NB4 (cell line): ENCODE results near the gene PCDHA10.

Experiments
- DNase-seq: peaks from one replicate; pipeline ENCODE4 v3.0.0; 2010; ENCODE audit warnings: low read depth
- H3K4me3 ChIP-seq: one replicate; pipeline ENCODE4 v1.5.1; 2011; ENCODE audit warnings: mild to moderate bottlenecking, low read depth, low read length, moderate library complexity
- MYC ChIP-seq: IDR thresholded peaks from 2 replicates; pipeline ENCODE4 v1.6.1; 2011; ENCODE audit warnings: low read depth, low read length
- POLR2A ChIP-seq: IDR thresholded peaks from 2 replicates; pipeline ENCODE4 v1.6.1; 2011; ENCODE audit warnings: mild to moderate bottlenecking; ENCODE audit not compliant: insufficient read length; ENCODE audit errors: extremely low read depth
- TF ChIP-seq, protein P1 (sequence below): IDR thresholded peaks from 2 replicates; pipeline ENCODE4 v1.6.1; 2011; ENCODE audit warnings: low read depth, low read length
- TF ChIP-seq, protein P2 (sequence below): IDR thresholded peaks from one replicate; pipeline ENCODE4 v1.5.1; 2012; ENCODE audit warnings: low read depth, low read length

The PCDHA10 gene

DNA sequence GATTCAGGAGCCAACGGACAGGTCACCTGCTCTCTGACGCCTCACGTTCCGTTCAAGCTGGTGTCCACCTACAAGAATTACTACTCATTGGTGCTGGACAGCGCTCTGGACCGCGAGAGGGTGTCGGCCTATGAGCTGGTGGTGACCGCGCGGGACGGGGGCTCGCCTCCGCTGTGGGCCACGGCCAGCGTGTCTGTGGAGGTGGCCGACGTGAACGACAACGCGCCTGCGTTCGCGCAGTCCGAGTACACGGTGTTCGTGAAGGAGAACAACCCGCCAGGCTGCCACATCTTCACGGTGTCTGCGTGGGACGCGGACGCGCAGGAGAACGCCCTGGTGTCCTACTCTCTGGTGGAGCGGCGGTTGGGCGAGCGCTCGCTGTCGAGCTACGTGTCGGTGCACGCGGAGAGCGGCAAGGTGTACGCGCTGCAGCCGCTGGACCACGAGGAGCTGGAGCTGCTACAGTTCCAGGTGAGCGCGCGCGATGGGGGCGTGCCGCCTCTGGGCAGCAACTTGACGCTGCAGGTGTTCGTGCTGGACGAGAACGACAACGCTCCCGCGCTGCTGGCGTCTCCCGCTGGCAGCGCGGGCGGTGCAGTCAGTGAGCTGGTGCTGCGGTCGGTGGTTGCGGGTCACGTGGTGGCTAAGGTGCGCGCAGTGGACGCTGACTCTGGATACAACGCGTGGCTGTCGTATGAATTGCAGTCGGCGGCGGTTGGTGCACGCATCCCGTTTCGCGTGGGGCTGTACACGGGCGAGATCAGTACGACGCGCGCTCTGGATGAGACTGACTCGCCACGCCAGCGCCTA lies 1.7 kb downstream of the PCDHA10 start:
- H3K4me3 ChIP-seq, result no peak overlapping the region
- TF ChIP-seq, protein P1, sequence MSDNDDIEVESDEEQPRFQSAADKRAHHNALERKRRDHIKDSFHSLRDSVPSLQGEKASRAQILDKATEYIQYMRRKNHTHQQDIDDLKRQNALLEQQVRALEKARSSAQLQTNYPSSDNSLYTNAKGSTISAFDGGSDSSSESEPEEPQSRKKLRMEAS, result no peak
- TF ChIP-seq POLR2A (no peak), MYC (no peak)
- TF ChIP-seq, protein P2, sequence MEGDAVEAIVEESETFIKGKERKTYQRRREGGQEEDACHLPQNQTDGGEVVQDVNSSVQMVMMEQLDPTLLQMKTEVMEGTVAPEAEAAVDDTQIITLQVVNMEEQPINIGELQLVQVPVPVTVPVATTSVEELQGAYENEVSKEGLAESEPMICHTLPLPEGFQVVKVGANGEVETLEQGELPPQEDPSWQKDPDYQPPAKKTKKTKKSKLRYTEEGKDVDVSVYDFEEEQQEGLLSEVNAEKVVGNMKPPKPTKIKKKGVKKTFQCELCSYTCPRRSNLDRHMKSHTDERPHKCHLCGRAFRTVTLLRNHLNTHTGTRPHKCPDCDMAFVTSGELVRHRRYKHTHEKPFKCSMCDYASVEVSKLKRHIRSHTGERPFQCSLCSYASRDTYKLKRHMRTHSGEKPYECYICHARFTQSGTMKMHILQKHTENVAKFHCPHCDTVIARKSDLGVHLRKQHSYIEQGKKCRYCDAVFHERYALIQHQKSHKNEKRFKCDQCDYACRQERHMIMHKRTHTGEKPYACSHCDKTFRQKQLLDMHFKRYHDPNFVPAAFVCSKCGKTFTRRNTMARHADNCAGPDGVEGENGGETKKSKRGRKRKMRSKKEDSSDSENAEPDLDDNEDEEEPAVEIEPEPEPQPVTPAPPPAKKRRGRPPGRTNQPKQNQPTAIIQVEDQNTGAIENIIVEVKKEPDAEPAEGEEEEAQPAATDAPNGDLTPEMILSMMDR, result no peak
- no peak for DNase-seq

DNA sequence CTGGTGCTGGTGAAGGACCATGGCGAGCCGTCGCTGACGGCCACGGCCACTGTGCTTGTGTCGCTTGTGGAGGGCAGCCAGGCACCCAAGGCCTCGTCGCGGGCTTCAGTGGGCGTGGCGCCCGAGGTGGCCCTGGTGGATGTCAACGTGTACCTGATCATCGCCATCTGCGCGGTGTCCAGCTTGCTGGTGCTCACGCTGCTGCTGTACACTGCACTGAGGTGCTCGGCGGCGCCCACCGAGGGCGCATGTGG lies 2.2 kb downstream of the PCDHA10 start:
- TF ChIP-seq, protein P2, result no peak
- no peak for TF ChIP-seq POLR2A
- no peak for TF ChIP-seq MYC
- TF ChIP-seq, protein P1, result no peak
- no peak overlapping the region for H3K4me3 ChIP-seq
- no peak for DNase-seq

DNA sequence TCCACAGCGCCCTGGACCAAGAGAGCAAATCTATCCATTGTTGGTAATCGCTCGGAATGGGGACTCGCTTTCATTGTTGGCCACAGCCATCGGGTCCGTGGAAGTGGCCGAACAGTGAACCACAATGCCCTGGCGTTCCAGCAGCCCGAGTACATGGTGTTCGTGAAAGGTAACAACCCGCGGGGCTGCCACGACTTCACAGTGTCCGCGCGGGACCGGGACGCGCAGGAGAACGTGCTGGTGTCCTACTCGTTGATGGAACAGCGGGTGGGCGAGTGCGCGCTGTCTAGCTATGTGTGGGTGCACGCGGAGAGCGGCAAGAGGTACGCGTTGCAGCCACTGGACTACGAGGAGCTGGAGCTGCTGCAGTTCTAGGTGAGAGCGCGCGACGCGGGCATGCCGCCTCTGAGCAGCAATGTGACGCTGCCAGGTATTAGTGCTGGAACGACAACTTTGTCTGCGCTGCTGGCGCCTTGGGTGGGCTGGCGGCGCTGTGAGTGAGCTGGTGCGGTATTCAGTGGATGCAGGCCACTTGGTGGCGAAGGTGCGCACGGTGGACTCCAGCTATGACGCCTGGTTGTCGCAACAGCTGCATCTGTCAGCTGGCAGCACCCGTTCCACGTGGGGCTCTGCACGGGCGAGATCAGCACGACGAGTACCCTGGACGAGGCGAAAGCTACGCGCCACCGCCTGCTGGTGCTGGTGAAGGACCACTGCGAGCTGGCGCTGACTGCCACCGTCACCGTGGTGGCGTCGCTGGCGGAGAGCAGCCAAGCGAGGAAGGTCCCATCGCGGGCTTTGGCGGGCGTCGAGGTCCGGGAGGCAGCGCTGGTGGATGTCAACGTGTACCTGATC lies 7.0 kb downstream of the PCDHA10 start:
- TF ChIP-seq, protein P2, result no peak
- TF ChIP-seq POLR2A, result no peak
- no peak for TF ChIP-seq MYC
- TF ChIP-seq, protein P1, result no peak
- no peak for DNase-seq
- no peak overlapping the region for H3K4me3 ChIP-seq

DNA sequence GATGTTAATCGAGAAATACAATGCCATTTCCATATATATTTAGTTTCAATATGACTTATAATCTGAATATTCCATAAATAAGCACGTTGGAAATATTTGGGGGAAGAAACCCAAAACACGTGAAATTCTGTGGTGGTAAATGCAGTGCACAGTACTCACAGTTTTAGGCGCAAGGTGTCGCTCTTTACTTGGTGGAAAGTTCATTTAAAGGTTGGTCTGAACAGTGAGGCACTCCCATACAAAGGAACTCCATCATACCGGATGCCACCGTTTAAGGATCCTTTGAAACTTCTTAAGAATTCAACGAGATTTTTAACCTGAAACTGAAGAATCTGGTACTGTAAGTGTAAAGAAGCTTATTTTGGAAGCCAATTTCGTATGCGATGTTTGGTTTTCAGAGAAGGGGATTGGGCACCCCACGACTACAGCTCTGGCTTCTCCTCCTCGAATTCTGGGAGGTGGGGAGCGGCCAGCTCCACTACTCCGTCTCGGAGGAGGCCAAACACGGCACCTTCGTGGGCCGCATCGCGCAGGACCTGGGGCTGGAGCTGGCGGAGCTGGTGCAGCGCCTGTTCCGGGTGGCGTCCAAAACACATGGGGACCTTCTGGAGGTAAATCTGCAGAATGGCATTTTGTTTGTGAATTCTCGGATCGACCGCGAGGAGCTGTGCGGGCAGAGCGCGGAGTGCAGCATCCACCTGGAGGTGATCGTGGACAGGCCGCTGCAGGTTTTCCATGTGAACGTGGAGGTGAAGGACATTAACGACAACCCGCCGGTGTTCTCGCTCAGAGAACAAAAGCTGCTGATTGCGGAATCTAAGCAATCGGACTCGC lies 13.2 kb downstream of the PCDHA10 start, which contains the start of gene PCDHA11:
Gene PCDHA11, plus strand, starts transcription at position 237 of the 834 bp plus-strand sequence. Its CDS starts 147 bp downstream, at position 384.
- peak; percentile 30 for DNase-seq
- TF ChIP-seq, protein P2, result no peak
- TF ChIP-seq POLR2A (no peak), MYC (no peak)
- TF ChIP-seq, protein P1, result no peak

DNA sequence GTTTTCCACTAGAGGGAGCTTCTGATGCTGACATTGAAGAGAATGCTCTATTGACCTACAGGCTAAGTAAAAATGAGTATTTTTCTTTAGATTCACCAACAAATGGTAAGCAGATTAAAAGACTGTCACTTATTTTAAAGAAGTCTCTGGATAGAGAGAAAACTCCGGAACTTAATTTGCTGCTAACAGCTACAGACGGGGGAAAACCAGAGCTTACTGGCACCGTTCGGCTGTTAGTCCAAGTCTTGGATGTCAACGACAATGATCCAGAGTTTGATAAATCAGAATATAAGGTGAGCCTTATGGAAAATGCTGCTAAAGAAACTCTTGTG lies 13.8 kb downstream of the PCDHA10 start:
- no peak overlapping the region for H3K4me3 ChIP-seq
- TF ChIP-seq, protein P2, result peak; percentile 56
- TF ChIP-seq MYC, result no peak
- TF ChIP-seq, protein P1, result no peak
- no peak for TF ChIP-seq POLR2A
- no peak for DNase-seq

More for the DNA sequence above, 13.2 kb downstream of the PCDHA10 start, which contains the start of gene PCDHA11:
- no peak within 1 kb of the TSS for H3K4me3 ChIP-seq
